M059J (cell line): Measurements from ENCODE around the gene FIGN. TPM values are rescaled to one million over a fixed set of nuclear protein-coding genes. Genes with fewer than 3 reads are reported as not detected.

Experiments used
- DNase-seq: peaks from one replicate; pipeline ENCODE4 v3.0.0-alpha.2; 2012; ENCODE audit warnings: low read depth
- total RNA-seq: library from RNA; depleted of rRNA; stranded (reverse); fragments of >200 nt; shearing (Covaris generic); gene quantifications from 2 replicates; pipeline ENCODE4 v1.2.3, GENCODE V29; 2014

Gene FIGN
- total RNA-seq, 1 experiment from 2014 or later: 3.4 TPM

GRCh38 chr2:163564236-163564635, 171.6 kb downstream of the FIGN start:
- DNase-seq: no peak

GRCh38 chr2:163563336-163563735, 172.5 kb downstream of the FIGN start:
- peak; percentile 15 for DNase-seq

- no peak for DNase-seq
Measured at GRCh38 chr2:163558251-163559021, 177.4 kb downstream of the FIGN start.

GRCh38 chr2:163556511-163556910, 179.3 kb downstream of the FIGN start:
- no peak for DNase-seq

GRCh38 chr2:163554864-163555263, 180.9 kb downstream of the FIGN start:
- DNase-seq: peak; percentile 37

- no peak for DNase-seq
Measured at GRCh38 chr2:163553601-163554000, 182.2 kb downstream of the FIGN start.

GRCh38 chr2:163552758-163553157, 183.1 kb downstream of the FIGN start:
- no peak for DNase-seq

GRCh38 chr2:163551616-163552373, 184.0 kb downstream of the FIGN start:
- peak; percentile 45 for DNase-seq

GRCh38 chr2:163548970-163549369, 186.8 kb downstream of the FIGN start:
- no peak for DNase-seq
